ENCODE measurements around the gene CLCN6.

GRCh38 chr1:11761988-11762406 lies 44.0 kb upstream of the CLCN6 start, which contains the start of gene C1orf167:
- no peak for TF ChIP-seq CTCF (tag by site-specific recombination; IDR thresholded peaks at IDR 0.05)
- no peak for TF ChIP-seq KLF8 (tag by site-specific recombination; IDR thresholded peaks at IDR 0.05)
- no peak for TF ChIP-seq MZF1 (tag by site-specific recombination; IDR thresholded peaks at IDR 0.05; ENCODE audit: borderline replicate concordance)
- no peak for TF ChIP-seq ZNF658 (tag by site-specific recombination; IDR thresholded peaks at IDR 0.05)
- TF ChIP-seq ZNF280D (tag by site-specific recombination; IDR thresholded peaks at IDR 0.05) = no peak
- TF ChIP-seq ZNF777 (tag by site-specific recombination; IDR thresholded peaks at IDR 0.05; ENCODE audit: borderline replicate concordance) = no peak
- no peak for TF ChIP-seq PBX3 (CRISPR knock-in tag; IDR thresholded peaks at IDR 0.05)
- TF ChIP-seq ZNF596 (tag by site-specific recombination; IDR thresholded peaks at IDR 0.05) = no peak
- 0 out of 2 replicates have a peak, but pooled peaks have one; percentile 8 for TF ChIP-seq SP2 (tag by site-specific recombination; IDR thresholded peaks at IDR 0.05)
- no peak for TF ChIP-seq WT1 (tag by site-specific recombination; IDR thresholded peaks at IDR 0.05)
- no peak for TF ChIP-seq ZNF274 (IDR thresholded peaks at IDR 0.05; ENCODE audit: low read length)
- no peak for TF ChIP-seq ZNF274 (tag by site-specific recombination; IDR thresholded peaks at IDR 0.05; ENCODE audit: borderline replicate concordance)

All from HEK293 (cell line).